HCT116 (cell line): ENCODE results near the gene IRF2. TPM values are rescaled to one million over a fixed set of nuclear protein-coding genes. Genes with fewer than 3 reads are reported as not detected.
A peak's percentile ranks its signal among the peaks of the same experiment; 100 is the strongest.

Experiments used
- ATAC-seq: fragments of 200-7000 bp; cut with Tn5 transposase; 2 replicates; pipeline ENCODE4 v1.9.1; 2020; ENCODE audit warnings: mild to moderate bottlenecking, moderate library complexity
- BruUV-seq: library from RNA; stranded (reverse); fragments of 400-500 nt; replicated peaks from 2 replicates; lab custom pipeline; 2021; lab: Mats Ljungman, UMichigan
- CTCF ChIA-PET: fragments of 300-600 bp; sonication (Branson Sonifier 250); formaldehyde crosslinking; loops from one replicate; lab custom pipeline; 2021; ENCODE audit warnings: antibody characterized with exemption; lab: Charles Lee
- POLR2A ChIA-PET: fragments of 300-600, 350-600 bp; sonication (Branson Sonifier 250); formaldehyde crosslinking; loops from one replicate; lab custom pipeline; 2021; ENCODE audit warnings: antibody characterized with exemption; lab: Charles Lee
- RAD21 ChIA-PET, 2 experiments: fragments of 300-600 bp; sonication (Branson Sonifier 250); formaldehyde crosslinking; loops; one replicate each; lab custom pipeline; 2023; ENCODE audit warnings: low total read pairs in 2 of 2; ENCODE audit not compliant: uncharacterized antibody in 2 of 2, unreplicated experiment in 2 of 2, low non-redundant PET in 1 of 2; lab: Charles Lee
- DNase-seq: peaks from one replicate; pipeline ENCODE4 v3.0.0-alpha.2; 2010; ENCODE audit warnings: low read depth, low spot score
- H2AFZ ChIP-seq: fragments of 200-600 bp; shearing (Covaris generic), sonication (generic); 2 replicates; pipeline ENCODE4 v1.6.1; 2017; ENCODE audit warnings: low read depth, mixed run types, mixed read lengths, antibody characterized with exemption, low read length; ENCODE audit not compliant: poor library complexity, severe bottlenecking
- H3K27ac ChIP-seq: 2 replicates; pipeline ENCODE4 v1.5.1; 2012; ENCODE audit warnings: low read depth, low read length
- H3K27me3 ChIP-seq: fragments of 200-600 bp; sonication (generic); 2 replicates; pipeline ENCODE4 v1.6.1; 2016; ENCODE audit warnings: mixed run types, low read length, mixed read lengths; ENCODE audit not compliant: insufficient read depth
- H3K36me3 ChIP-seq, 2 experiments: fragments of 200-500 bp in 1 of 2; fragments of 200-600 bp in 1 of 2; sonication (Bioruptor generic) in 1 of 2; sonication (generic) in 1 of 2; 2 replicates each; pipeline versions ENCODE4 v1.5.1 to v1.6.1; 2014 to 2016; ENCODE audit warnings: low read length in 2 of 2, inconsistent platforms in 1 of 2, mixed read lengths in 1 of 2, mixed run types in 1 of 2; ENCODE audit not compliant: insufficient read depth in 2 of 2, control insufficient read depth in 1 of 2
- H3K4me1 ChIP-seq, 2 experiments: fragments of 200-600 bp in 1 of 2; sonication (generic) in 1 of 2; 2 replicates each; pipeline versions ENCODE4 v1.5.1 to v1.6.1; 2012 to 2017; ENCODE audit warnings: low read length in 2 of 2, inconsistent platforms in 1 of 2, mild to moderate bottlenecking in 1 of 2, mixed read lengths in 1 of 2, mixed run types in 1 of 2, moderate library complexity in 1 of 2; ENCODE audit not compliant: insufficient read depth in 2 of 2, control insufficient read depth in 1 of 2
- H3K4me2 ChIP-seq: fragments of 200-600 bp; sonication (generic); 2 replicates; pipeline ENCODE4 v1.6.1; 2017; ENCODE audit warnings: mixed run types, low read length, mixed read lengths
- H3K4me3 ChIP-seq, 2 experiments: fragments of 200-600 bp in 1 of 2; sonication (generic) in 1 of 2; replicated peaks in 1 of 2; 2 replicates each; pipeline ENCODE4 v1.5.1; 2011 to 2016; ENCODE audit warnings: low read length in 2 of 2, control low read depth in 1 of 2, low read depth in 1 of 2, mild to moderate bottlenecking in 1 of 2, mixed read lengths in 1 of 2, mixed run types in 1 of 2
- H3K79me2 ChIP-seq: fragments of 200-600 bp; sonication (generic); 2 replicates; pipeline ENCODE4 v1.6.1; 2017; ENCODE audit warnings: mild to moderate bottlenecking, mixed run types, low read length, moderate library complexity, mixed read lengths; ENCODE audit not compliant: insufficient read depth
- H3K9ac ChIP-seq: fragments of 200-600 bp; sonication (generic); 2 replicates; pipeline ENCODE4 v1.6.1; 2016; ENCODE audit warnings: low read length, mixed read lengths
- H3K9me2 ChIP-seq: fragments of 200-600 bp; sonication (generic), shearing (Covaris generic); 2 replicates; pipeline ENCODE4 v1.6.1; 2017; ENCODE audit warnings: mixed run types, mild to moderate bottlenecking, moderate library complexity; ENCODE audit not compliant: insufficient read depth
- H3K9me3 ChIP-seq, 2 experiments: fragments of 200-500 bp in 1 of 2; fragments of 200-600 bp in 1 of 2; sonication (Bioruptor generic) in 1 of 2; sonication (generic) in 1 of 2; 2 replicates each; pipeline ENCODE4 v1.6.1; 2014 to 2017; ENCODE audit warnings: low read length in 2 of 2, mixed read lengths in 2 of 2, inconsistent platforms in 1 of 2, low read depth in 1 of 2, mild to moderate bottlenecking in 1 of 2, mixed run types in 1 of 2, moderate library complexity in 1 of 2; ENCODE audit not compliant: control insufficient read depth in 1 of 2, insufficient read depth in 1 of 2
- H4K20me1 ChIP-seq: fragments of 200-600 bp; sonication (generic), shearing (Covaris generic); 2 replicates; pipeline ENCODE4 v1.6.1; 2017; ENCODE audit warnings: mixed run types, mild to moderate bottlenecking, moderate library complexity; ENCODE audit not compliant: insufficient read depth
- ELF1 ChIP-seq: IDR thresholded peaks from 2 replicates; pipeline ENCODE4 v1.6.1; 2012; ENCODE audit warnings: low read depth, borderline replicate concordance
- EZH2 ChIP-seq: fragments of 200-600 bp; sonication (generic); IDR thresholded peaks from 2 replicates; pipeline ENCODE4 v1.6.1; 2017; ENCODE audit warnings: antibody characterized with exemption, mixed run types
- FOSL1 ChIP-seq: IDR thresholded peaks from 2 replicates; pipeline ENCODE4 v1.6.1; 2012; ENCODE audit warnings: low read depth
- REST ChIP-seq: IDR thresholded peaks from 2 replicates; pipeline ENCODE4 v1.6.1; 2012; ENCODE audit warnings: low read depth
- ZFX ChIP-seq: fragments of 450-650 bp; IDR thresholded peaks from 2 replicates; pipeline ENCODE4 v1.6.1; 2017
- intact Hi-C: fragments of 100-400 bp; cut with micrococcal nuclease; formaldehyde crosslinking; loops from 2 replicates; pipeline ENCODE4 v1.10.0; 2022
- total RNA-seq: library from RNA; stranded (reverse); gene quantifications from one replicate; pipeline ENCODE4 v1.2.1, GENCODE V29; 2021; ENCODE audit not compliant: unreplicated experiment

Gene IRF2
- total RNA-seq, 1 experiment from 2014 or later: 10.6 TPM

DNA sequence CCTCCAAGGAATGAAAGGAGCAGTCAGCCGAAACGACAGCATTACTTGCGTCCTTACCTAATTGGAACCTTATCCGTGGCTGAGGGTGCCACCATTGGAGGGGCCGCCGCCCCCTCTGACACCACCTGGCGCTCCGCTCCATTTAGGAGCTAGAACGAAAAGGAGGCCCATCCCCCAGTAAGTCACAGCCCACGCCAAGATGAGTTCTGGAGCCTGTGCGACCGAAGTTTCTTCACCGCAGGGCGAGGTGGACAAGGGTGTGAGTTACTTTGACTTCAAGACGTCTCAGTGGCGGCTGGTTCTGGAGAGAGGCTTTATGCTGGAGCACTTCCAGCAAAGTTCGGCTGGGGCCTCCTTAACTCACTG, 729 bp upstream of the IRF2 start:
- DNase-seq: no peak

DNA sequence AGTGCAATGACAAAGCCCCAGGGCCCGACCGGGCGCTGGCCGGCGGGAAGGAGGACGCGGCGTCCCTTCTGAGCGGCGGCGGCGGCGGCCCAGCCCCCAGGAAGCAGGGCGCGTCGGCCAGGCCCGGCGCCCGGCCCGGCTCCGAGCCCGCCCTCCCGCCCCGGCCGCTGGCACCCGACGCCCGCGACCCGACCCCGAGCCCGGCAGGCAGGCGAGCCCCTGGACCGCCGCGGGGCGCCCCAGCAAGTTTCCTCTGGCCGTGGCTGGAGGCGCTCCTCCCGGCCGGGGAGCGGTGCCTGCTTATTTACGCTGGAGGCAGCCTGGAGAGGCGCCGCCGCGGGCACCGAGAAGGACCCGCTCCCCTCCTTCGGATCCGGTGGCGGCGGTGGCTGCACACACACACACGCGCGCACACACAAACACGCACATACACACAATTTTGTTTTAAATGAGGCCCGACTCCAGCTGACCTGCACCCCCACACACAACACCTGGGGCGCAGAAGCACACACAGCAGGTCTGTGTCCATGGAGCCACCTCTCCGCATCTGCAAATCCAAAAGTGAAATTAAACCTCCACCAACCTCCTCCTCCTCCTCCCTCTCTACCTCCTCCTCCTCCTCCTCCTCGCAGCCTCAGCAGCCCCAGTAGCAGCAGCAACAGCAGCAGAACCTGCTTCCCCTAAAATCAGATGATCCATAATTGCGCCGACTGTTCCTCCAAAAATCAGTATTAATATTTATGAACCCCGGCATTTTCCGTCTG, 669 bp downstream of the IRF2 start:
- TSS peak; percentile 81 for BruUV-seq
- H3K9me3 ChIP-seq: no peaks in the 10 kb centered on the region
- peak overlapping the region; percentile 75 for H3K27ac ChIP-seq
- H3K27me3 ChIP-seq: no peaks in the 10 kb centered on the region
- no peak for DNase-seq
- peaks cover 15% of the 10 kb centered on the region; the same call in 1 of the 2 replicates for H3K79me2 ChIP-seq
- peaks cover 0 to 13% of the 10 kb centered on the region in 2 experiments; a peak in 2 of 4 replicates for H3K4me1 ChIP-seq
- ChIA-PET CTCF (no interaction called here), POLR2A (interaction anchor here (0.8 to 0.9 kb wide), 3 partner anchors 8 to 209 kb away, joined by 3 read pairs; no protein-coding TSS in a partner anchor), RAD21 (no interaction called here)
- TF ChIP-seq ZFX: peak; percentile 57; the same call in 1 of the 2 replicates
- TF ChIP-seq REST: no peak
- H3K9me2 ChIP-seq: no peaks in the 10 kb centered on the region
- peak overlapping the region; percentile 63 to 68 for H3K4me3 ChIP-seq
- peak; percentile 35 for ATAC-seq
- peak overlapping the region; percentile 68 for H3K9ac ChIP-seq
- intact Hi-C loops: loop anchor here (2.0 to 5.0 kb wide), 2 partner anchors 64 to 209 kb away; no protein-coding TSS in a partner anchor
- H3K4me2 ChIP-seq: peak overlapping the region; percentile 83
- no peaks in the 10 kb centered on the region for H3K36me3 ChIP-seq
- no peak overlapping the region for H2AFZ ChIP-seq
- H4K20me1 ChIP-seq: no peaks in the 10 kb centered on the region

More for the DNA sequence above, 729 bp upstream of the IRF2 start:
- no peak overlapping the region for H2AFZ ChIP-seq
- ChIA-PET POLR2A (interaction anchor here (0.9 kb wide), 2 partner anchors 62 to 211 kb away, joined by 3 read pairs; no protein-coding TSS in a partner anchor), CTCF (no interaction called here), RAD21 (interaction anchor here in 1 of 2 experiments (0.9 kb wide), 1 partner anchor 211 kb away, joined by 4 read pairs; no protein-coding TSS in a partner anchor)
- no peaks in the 10 kb centered on the region for H3K36me3 ChIP-seq
- peaks cover 0 to 13% of the 10 kb centered on the region in 2 experiments; a peak in 2 of 4 replicates for H3K4me1 ChIP-seq
- no peaks in the 10 kb centered on the region for H3K9me3 ChIP-seq
- TSS peak; percentile 82 for BruUV-seq
- no peaks in the 10 kb centered on the region for H3K27me3 ChIP-seq
- H3K9ac ChIP-seq: peak overlapping the region; percentile 68
- peak overlapping the region; percentile 82 for H3K4me2 ChIP-seq
- no peaks in the 10 kb centered on the region for H3K9me2 ChIP-seq
- TF ChIP-seq FOSL1: no peak
- TF ChIP-seq EZH2: no peak
- no peak for TF ChIP-seq ELF1
- peak; percentile 28 for ATAC-seq
- H4K20me1 ChIP-seq: no peaks in the 10 kb centered on the region
- peak overlapping the region; percentile 69 for H3K27ac ChIP-seq
- H3K79me2 ChIP-seq: peaks cover 15% of the 10 kb centered on the region; the same call in 1 of the 2 replicates
- intact Hi-C loops: no loop called here
- peak overlapping the region; percentile 63 to 68 for H3K4me3 ChIP-seq
